K562 (cell line): Measurements from ENCODE around the gene VWA8. TPM values are rescaled to one million over a fixed set of nuclear protein-coding genes. Genes with fewer than 3 reads are reported as not detected.
A peak's percentile ranks its signal among the peaks of the same experiment; 100 is the strongest.

ENCODE experiments used
- ATAC-seq: fragments of 200-7000 bp; cut with Tn5 transposase; 3 replicates; pipeline ENCODE4 v1.9.1; 2020; ENCODE audit warnings: moderate library complexity
- BruUV-seq: library from RNA; stranded (reverse); fragments of 400-500 nt; replicated peaks from 2 replicates; lab custom pipeline; 2021; lab: Mats Ljungman, UMichigan
- CTCF ChIA-PET: fragments of 300-600 bp; formaldehyde crosslinking; extraction: SDS; loops from one replicate; lab custom pipeline; 2021; ENCODE audit warnings: low intra/inter-chr PET ratio; lab: Yijun Ruan, JAX
- POLR2A ChIA-PET: fragments of 300-600, 350-650 bp; sonication (Branson Sonifier 250); formaldehyde crosslinking; extraction: SDS; loops from one replicate; lab custom pipeline; 2021; ENCODE audit warnings: antibody characterized with exemption, inconsistent platforms; lab: Yijun Ruan, JAX
- DNase-seq, 4 experiments: peaks; one replicate each; pipeline versions ENCODE4 v3.0.0 to v3.0.0-alpha.2; 2011 to 2018; ENCODE audit warnings: low spot score in 3 of 4, mixed read lengths in 3 of 4; ENCODE audit errors: extremely low read depth in 1 of 4
- FAIRE-seq: peaks from 2 replicates; lab custom pipeline; 2011; peaks lifted over from hg19 to GRCh38; lab: Jason Lieb, UNC
- H2AFZ ChIP-seq: 2 replicates; pipeline ENCODE4 v1.6.0; 2011; ENCODE audit warnings: low read depth, low read length, control low read depth, inconsistent platforms
- H3K27ac ChIP-seq: fragments of 200-600 bp; 3 replicates; pipeline ENCODE4 v1.8.0; 2011; ENCODE audit warnings: low read depth, mild to moderate bottlenecking, control low read depth, inconsistent platforms, low read length, moderate library complexity, mixed read lengths; ENCODE audit errors: extremely low read depth
- H3K27me3 ChIP-seq, 2 experiments: fragments of 300-600 bp in 1 of 2; 2 replicates in 1 of 2; 3 replicates in 1 of 2; pipeline versions ENCODE4 v1.6.0 to v1.8.0; 2011; ENCODE audit warnings: inconsistent platforms in 2 of 2, low read length in 2 of 2, mild to moderate bottlenecking in 1 of 2, mixed read lengths in 1 of 2, moderate library complexity in 1 of 2; ENCODE audit not compliant: control insufficient read depth in 2 of 2, insufficient read depth in 2 of 2
- H3K36me3 ChIP-seq: fragments of 300-600 bp; 3 replicates; pipeline ENCODE4 v1.8.0; 2011; ENCODE audit warnings: mild to moderate bottlenecking, low read length, inconsistent platforms; ENCODE audit not compliant: control insufficient read depth, insufficient read depth
- H3K4me1 ChIP-seq, 2 experiments: fragments of 200-600 bp in 1 of 2; replicated peaks in 1 of 2; 2 replicates in 1 of 2; 3 replicates in 1 of 2; pipeline versions ENCODE4 v1.5.1 to v1.8.0; 2011; ENCODE audit warnings: inconsistent platforms in 2 of 2, low read length in 2 of 2, mild to moderate bottlenecking in 1 of 2, mixed read lengths in 1 of 2, moderate library complexity in 1 of 2; ENCODE audit not compliant: control insufficient read depth in 2 of 2, insufficient read depth in 2 of 2
- H3K4me2 ChIP-seq: 2 replicates; pipeline ENCODE4 v1.6.1; 2011; ENCODE audit warnings: low read length, control low read depth, inconsistent platforms, mixed read lengths; ENCODE audit not compliant: insufficient read depth
- H3K4me3 ChIP-seq: fragments of 200-600 bp; sonication (generic), shearing (Covaris generic); 2 replicates; pipeline ENCODE4 v1.5.1; 2016; ENCODE audit warnings: control low read depth, inconsistent platforms
- H3K79me2 ChIP-seq: fragments of 200-600 bp; 3 replicates; pipeline ENCODE4 v1.8.0; 2011; ENCODE audit warnings: low read length, inconsistent platforms; ENCODE audit not compliant: control insufficient read depth, insufficient read depth
- H3K9ac ChIP-seq, 2 experiments: 2 replicates each; pipeline versions ENCODE4 v1.6.0 to v1.6.1; 2011; ENCODE audit warnings: low read depth in 2 of 2, low read length in 2 of 2, control low read depth in 1 of 2, inconsistent platforms in 1 of 2, mild to moderate bottlenecking in 1 of 2, mixed read lengths in 1 of 2; ENCODE audit not compliant: insufficient read depth in 1 of 2
- H3K9me1 ChIP-seq: one replicate; pipeline ENCODE4 v1.6.0; 2011; ENCODE audit warnings: inconsistent platforms, mild to moderate bottlenecking, low read length, moderate library complexity; ENCODE audit not compliant: control insufficient read depth, insufficient read depth
- H3K9me3 ChIP-seq: replicated peaks from 2 replicates; pipeline ENCODE4 v1.5.1; 2011; ENCODE audit warnings: low read depth, low read length, inconsistent platforms; ENCODE audit not compliant: control insufficient read depth, insufficient read depth
- H4K20me1 ChIP-seq: replicated peaks from 2 replicates; pipeline ENCODE4 v1.6.1; 2011; ENCODE audit warnings: low read length, inconsistent platforms, mixed read lengths; ENCODE audit not compliant: control insufficient read depth, insufficient read depth
- CBX3 ChIP-seq, 2 experiments: IDR thresholded peaks; 1 replicate in 1 of 2; 2 replicates in 1 of 2; pipeline ENCODE4 v1.6.1; 2012; ENCODE audit warnings: inconsistent platforms in 2 of 2, low read length in 2 of 2, borderline replicate concordance in 1 of 2, control low read depth in 1 of 2
- CEBPG ChIP-seq, 3 experiments: fragments of 200-800 bp in 1 of 3; sonication (Bioruptor generic) in 1 of 3; sonication (generic) in 1 of 3; formaldehyde crosslinking in 1 of 3; IDR thresholded peaks in 2 of 3; conservative IDR thresholded peaks in 1 of 3; 2 replicates each; pipeline versions ENCODE4 v1.6.1 to v1.8.0; 2016 to 2022; ENCODE audit warnings: missing compliant biosample characterization in 2 of 3, missing genetic modification characterization in 2 of 3, mild to moderate bottlenecking in 1 of 3, missing genetic modification reagents in 1 of 3
- GTF3C2 ChIP-seq: IDR thresholded peaks from 3 replicates; pipeline ENCODE4 v1.6.1; 2011; ENCODE audit warnings: borderline replicate concordance, mild to moderate bottlenecking, moderate library complexity; ENCODE audit not compliant: insufficient read length; ENCODE audit errors: extremely low read depth
- JUNB ChIP-seq: fragments of 450-650 bp; formaldehyde crosslinking; conservative IDR thresholded peaks from 2 replicates; pipeline ENCODE4 v1.4.0; 2020; ENCODE audit warnings: mild to moderate bottlenecking
- JUND ChIP-seq, 2 experiments: IDR thresholded peaks; 2 replicates in 1 of 2; 3 replicates in 1 of 2; pipeline ENCODE4 v1.6.1; 2011; ENCODE audit warnings: borderline replicate concordance in 2 of 2, low read depth in 2 of 2, low read length in 2 of 2, improper control_type of control experiment in 1 of 2, missing biosample characterization in 1 of 2, missing genetic modification characterization in 1 of 2, missing genetic modification reagents in 1 of 2
- LEF1 ChIP-seq: fragments of 450-650 bp; IDR thresholded peaks from 2 replicates; pipeline ENCODE4 v1.6.1; 2016; ENCODE audit warnings: mild to moderate bottlenecking
- MEF2A ChIP-seq: IDR thresholded peaks from 2 replicates; pipeline ENCODE4 v1.6.1; 2011; ENCODE audit warnings: low read depth, mild to moderate bottlenecking, low read length, moderate library complexity; ENCODE audit not compliant: control insufficient read depth
- SMAD2 ChIP-seq: fragments of 150-350 bp; IDR thresholded peaks from 2 replicates; pipeline ENCODE4 v1.6.1; 2014; ENCODE audit warnings: low read depth, mild to moderate bottlenecking, low read length
- ZNF239 ChIP-seq: fragments of 250-450 bp; sonication (Bioruptor Pico); IDR thresholded peaks from 2 replicates; pipeline ENCODE4 v1.4.0; 2020; ENCODE audit warnings: mild to moderate bottlenecking
- WGBS: fragments of 100-300 bp; shearing (Covaris generic); methylation state at CpG from one replicate; pipeline ENCODE4 v1.1.6; 2016; ENCODE audit warnings: low coverage, mixed read lengths; ENCODE audit not compliant: insufficient coverage; ENCODE audit errors: missing lambda C conversion rate; 5-methylcytosine and 5-hydroxymethylcytosine counted together
- in situ Hi-C: fragments of 300-500 bp; cut with MboI; formaldehyde crosslinking; loops from 4 replicates; pipeline ENCODE4 v1.15.0; 2018; ENCODE audit warnings: inconsistent platforms, mixed read lengths
- intact Hi-C: fragments of 100-400 bp; cut with micrococcal nuclease; formaldehyde crosslinking; loops from 2 replicates; pipeline ENCODE4 v1.14.2; 2022
- polyA plus RNA-seq, 8 experiments: library from polyadenylated mRNA; depleted of rRNA in 4 of 8; stranded (reverse) in 5 of 8; unstranded in 3 of 8; fragments of >200 nt; fragmentation: Nextera tagmentation in 2 of 8; fragmentation: Illumina TruSeq in 1 of 8; extraction: Ambion mirVana in 2 of 8; extraction: Trizol in 1 of 8; gene quantifications; 2 replicates each; pipeline versions ENCODE4 v1.2.1 to v1.2.3, GENCODE V29; 2011 to 2014; ENCODE audit warnings: inconsistent platforms in 1 of 8, missing spikeins in 1 of 8
- total RNA-seq, 7 experiments: library from RNA; depleted of rRNA in 6 of 7; stranded (reverse); fragments of >200 nt in 6 of 7; fragmentation: Illumina TruSeq in 2 of 7; extraction: Trizol in 2 of 7; gene quantifications; 2 replicates each; pipeline versions ENCODE4 v1.2.1 to v1.2.3, GENCODE V29; 2011 to 2021; ENCODE audit warnings: low replicate concordance in 1 of 7

Gene VWA8
- total and polyA plus RNA-seq, 9 of the 15 experiments (the other 6 are each of a cell fraction or from before 2014, with no cell fraction given), result 2.1 to 18.5 (median 13.3) TPM

- in situ Hi-C loops, result no loop called here
These were observed 43.3 kb downstream of the VWA8 start for GRCh38 chr13:41917641-41918040.

GRCh38 chr13:41916173-41916954 is 44.5 kb downstream of the VWA8 start:
- H3K4me1 ChIP-seq, result peaks cover 0 to 17% of the 10 kb centered on the region in 2 experiments; a peak in 4 of 5 replicates
- intact Hi-C loops, result loop anchor here (10.0 kb wide), 1 partner anchor 128 kb away; the partner anchor contains the start of gene DGKH
- peaks cover 45% of the 10 kb centered on the region for H3K79me2 ChIP-seq
- 0 out of 4 replicates have a peak overlapping the region, but pooled peaks of 1 of the 2 experiments have one; percentile 14 for H3K9ac ChIP-seq
- no peaks in the 10 kb centered on the region for H3K27me3 ChIP-seq
- H3K9me1 ChIP-seq, result no peaks in the 10 kb centered on the region
- H2AFZ ChIP-seq, result no peak overlapping the region
- POLR2A ChIA-PET, result interaction anchor here (0.6 to 1.0 kb wide), 4 partner anchors 9 to 25 kb away, joined by 3 to 4 read pairs (median 4); no protein-coding TSS in a partner anchor
- no peaks in the 10 kb centered on the region for H3K36me3 ChIP-seq
- no peaks in the 10 kb centered on the region for H4K20me1 ChIP-seq
- H3K27ac ChIP-seq, result peak overlapping the region; percentile 35; the same call in 1 of the 3 replicates
- peak; percentile 81 for FAIRE-seq
- peak overlapping the region; percentile 43; the same call in 1 of the 2 replicates for H3K4me2 ChIP-seq
- peak in 2 of 4 experiments; percentile 18 to 35 for DNase-seq
- ATAC-seq, result peak; percentile 63
- no TSS peak for BruUV-seq
- in situ Hi-C loops, result no loop called here
- WGBS, result 24% methylated on average over 5 of the region's 5 CpGs
- CTCF ChIA-PET, result no interaction called here
- H3K4me3 ChIP-seq, result no peak overlapping the region
- no peaks in the 10 kb centered on the region for H3K9me3 ChIP-seq
- TF ChIP-seq SMAD2, result no peak
- no peak for TF ChIP-seq JUNB (CRISPR knock-in tag)
- peak; percentile 82 for TF ChIP-seq JUND (IDR thresholded peaks at IDR 0.05; ENCODE audit: borderline replicate concordance, low read depth, low read length)
- peak; percentile 89 for TF ChIP-seq JUND (tag; IDR thresholded peaks at IDR 0.05; ENCODE audit: borderline replicate concordance, low read depth, low read length)
- no peak for TF ChIP-seq CBX3 (IDR thresholded peaks at IDR 0.05; ENCODE audit: borderline replicate concordance in 1 of 2, low read length in 2 of 2)
- peak; percentile 97 for TF ChIP-seq MEF2A
- no peak for TF ChIP-seq GTF3C2
- TF ChIP-seq LEF1, result peak; percentile 61; the same call in 1 of the 2 replicates

More at GRCh38 chr13:41917641-41918040, 43.3 kb downstream of the VWA8 start:
- intact Hi-C loops, result loop anchor here (10.0 kb wide), 1 partner anchor 127 kb away; the partner anchor contains the start of gene DGKH
- ATAC-seq, result no peak; the same call in 1 of the 3 replicates
- no peak for TF ChIP-seq ZNF239
- no peak for TF ChIP-seq CEBPG (CRISPR knock-in tag; IDR thresholded peaks at IDR 0.05)
- TF ChIP-seq CEBPG (tag; conservative IDR thresholded peaks at IDR 0.05 in 1 of 2, IDR thresholded peaks at IDR 0.05 in 1 of 2), result peak in 1 of 2 experiments; percentile 47; a peak in 2 of 4 replicates
- TF ChIP-seq, all 486 proteins: peak for 1
- no peak overlapping the region for H3K9ac ChIP-seq
- no peaks in the 10 kb centered on the region for H4K20me1 ChIP-seq
- no peaks in the 10 kb centered on the region for H3K9me3 ChIP-seq
- H3K4me1 ChIP-seq, result peaks cover 0 to 17% of the 10 kb centered on the region in 2 experiments; a peak in 4 of 5 replicates
- FAIRE-seq, result no peak
- H3K9me1 ChIP-seq, result no peaks in the 10 kb centered on the region
- POLR2A ChIA-PET, result interaction anchor here (0.6 to 0.9 kb wide), 2 partner anchors 38 to 45 kb away, joined by 3 read pairs; no protein-coding TSS in a partner anchor
- no peaks in the 10 kb centered on the region for H3K27me3 ChIP-seq
- no peak overlapping the region for H2AFZ ChIP-seq
- H3K4me3 ChIP-seq, result no peak overlapping the region
- no TSS peak for BruUV-seq
- peaks cover 45% of the 10 kb centered on the region for H3K79me2 ChIP-seq
- H3K36me3 ChIP-seq, result no peaks in the 10 kb centered on the region
- no peak overlapping the region for H3K27ac ChIP-seq
- no peak for DNase-seq
- H3K4me2 ChIP-seq, result no peak overlapping the region
- 67% methylated on average over 1 of the region's 1 CpG for WGBS
- CTCF ChIA-PET, result no interaction called here
